ENCODE data around the gene TBC1D22A. TPM values are rescaled to one million over a fixed set of nuclear protein-coding genes. Genes with fewer than 3 reads are reported as not detected.

The TBC1D22A gene, protein sequence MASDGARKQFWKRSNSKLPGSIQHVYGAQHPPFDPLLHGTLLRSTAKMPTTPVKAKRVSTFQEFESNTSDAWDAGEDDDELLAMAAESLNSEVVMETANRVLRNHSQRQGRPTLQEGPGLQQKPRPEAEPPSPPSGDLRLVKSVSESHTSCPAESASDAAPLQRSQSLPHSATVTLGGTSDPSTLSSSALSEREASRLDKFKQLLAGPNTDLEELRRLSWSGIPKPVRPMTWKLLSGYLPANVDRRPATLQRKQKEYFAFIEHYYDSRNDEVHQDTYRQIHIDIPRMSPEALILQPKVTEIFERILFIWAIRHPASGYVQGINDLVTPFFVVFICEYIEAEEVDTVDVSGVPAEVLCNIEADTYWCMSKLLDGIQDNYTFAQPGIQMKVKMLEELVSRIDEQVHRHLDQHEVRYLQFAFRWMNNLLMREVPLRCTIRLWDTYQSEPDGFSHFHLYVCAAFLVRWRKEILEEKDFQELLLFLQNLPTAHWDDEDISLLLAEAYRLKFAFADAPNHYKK
- polyA plus RNA-seq (2011; rRNA removed) (19.8 and 21.6 TPM in 2 replicates), polyA minus RNA-seq (2011; rRNA and poly(A)+ RNA removed) (17.1 and 19.6 TPM in 2 replicates)

DNA sequence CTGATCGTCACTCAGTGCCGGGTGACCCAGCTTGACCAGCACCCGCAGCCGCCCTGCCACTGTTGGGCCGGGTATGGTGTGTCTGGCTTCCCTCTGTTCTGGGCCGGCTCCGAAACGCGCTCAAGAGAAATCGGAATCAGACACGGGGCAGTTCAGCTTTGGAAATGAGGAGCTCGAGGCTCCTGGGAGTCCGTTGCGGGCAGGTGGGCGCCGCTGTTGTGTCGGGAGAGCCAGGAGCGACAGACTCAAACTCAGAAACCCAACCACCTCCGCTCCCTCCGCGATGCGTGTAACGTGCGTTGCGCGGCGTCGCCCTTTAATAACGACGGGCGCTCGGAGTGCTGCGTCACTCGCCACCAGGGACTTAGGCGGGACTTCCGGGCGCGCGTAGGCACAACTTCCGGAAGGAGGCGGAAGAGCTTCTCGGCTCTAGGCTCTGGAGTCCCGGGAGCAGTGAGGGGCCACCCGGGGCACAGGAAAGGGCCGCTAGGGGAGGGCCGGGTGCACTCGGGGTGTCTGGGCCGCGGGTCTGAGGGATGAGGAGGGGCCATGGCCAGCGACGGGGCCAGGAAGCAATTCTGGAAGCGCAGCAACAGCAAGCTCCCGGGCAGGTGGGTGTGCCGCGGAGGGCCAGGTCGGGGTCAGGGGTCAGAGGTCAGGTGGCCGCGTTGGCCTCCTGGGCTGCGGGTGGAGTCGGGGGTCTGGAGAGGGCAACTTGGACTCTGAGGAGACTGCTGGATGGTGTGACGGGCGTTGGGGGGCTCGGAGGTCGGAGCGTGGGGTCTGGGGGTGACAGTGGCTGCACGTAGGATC lies at the start of gene TBC1D22A:
Gene TBC1D22A, plus strand, starts transcription at position 413 of the 813 bp plus-strand sequence. Its CDS starts 137 bp downstream, at position 550.
- POLR2A ChIA-PET = interaction anchor here (0.6 to 1.5 kb wide), 8 partner anchors 8 to 68 kb away, joined by 3 to 10 read pairs (median 8); no protein-coding TSS in a partner anchor
- CTCF ChIA-PET = interaction anchor here (0.8 to 1.1 kb wide), 2 partner anchors 23 to 37 kb away, joined by 3 read pairs; no protein-coding TSS in a partner anchor
- H3K4me3 ChIP-seq (ENCODE audit: low read depth, low read length) = peak within 1 kb of the TSS; percentile 100
- peak; percentile 80 for DNase-seq (ENCODE audit: low read depth, low spot score)
- H3K27ac ChIP-seq (ENCODE audit: low read depth, low read length) = peak within 1 kb of the TSS; percentile 81
- peaks cover 3% of the 10 kb centered on the region; the same call in 1 of the 2 replicates for H3K9me3 ChIP-seq (ENCODE audit: control insufficient read depth, insufficient read depth, low read length)
- H3K27me3 ChIP-seq (ENCODE audit: control insufficient read depth, insufficient read depth, low read length) = no peaks in the 10 kb centered on the region
- TF ChIP-seq, protein P1, sequence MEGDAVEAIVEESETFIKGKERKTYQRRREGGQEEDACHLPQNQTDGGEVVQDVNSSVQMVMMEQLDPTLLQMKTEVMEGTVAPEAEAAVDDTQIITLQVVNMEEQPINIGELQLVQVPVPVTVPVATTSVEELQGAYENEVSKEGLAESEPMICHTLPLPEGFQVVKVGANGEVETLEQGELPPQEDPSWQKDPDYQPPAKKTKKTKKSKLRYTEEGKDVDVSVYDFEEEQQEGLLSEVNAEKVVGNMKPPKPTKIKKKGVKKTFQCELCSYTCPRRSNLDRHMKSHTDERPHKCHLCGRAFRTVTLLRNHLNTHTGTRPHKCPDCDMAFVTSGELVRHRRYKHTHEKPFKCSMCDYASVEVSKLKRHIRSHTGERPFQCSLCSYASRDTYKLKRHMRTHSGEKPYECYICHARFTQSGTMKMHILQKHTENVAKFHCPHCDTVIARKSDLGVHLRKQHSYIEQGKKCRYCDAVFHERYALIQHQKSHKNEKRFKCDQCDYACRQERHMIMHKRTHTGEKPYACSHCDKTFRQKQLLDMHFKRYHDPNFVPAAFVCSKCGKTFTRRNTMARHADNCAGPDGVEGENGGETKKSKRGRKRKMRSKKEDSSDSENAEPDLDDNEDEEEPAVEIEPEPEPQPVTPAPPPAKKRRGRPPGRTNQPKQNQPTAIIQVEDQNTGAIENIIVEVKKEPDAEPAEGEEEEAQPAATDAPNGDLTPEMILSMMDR (IDR thresholded peaks at IDR 0.05; ENCODE audit: low read depth, low read length) = no peak

DNA sequence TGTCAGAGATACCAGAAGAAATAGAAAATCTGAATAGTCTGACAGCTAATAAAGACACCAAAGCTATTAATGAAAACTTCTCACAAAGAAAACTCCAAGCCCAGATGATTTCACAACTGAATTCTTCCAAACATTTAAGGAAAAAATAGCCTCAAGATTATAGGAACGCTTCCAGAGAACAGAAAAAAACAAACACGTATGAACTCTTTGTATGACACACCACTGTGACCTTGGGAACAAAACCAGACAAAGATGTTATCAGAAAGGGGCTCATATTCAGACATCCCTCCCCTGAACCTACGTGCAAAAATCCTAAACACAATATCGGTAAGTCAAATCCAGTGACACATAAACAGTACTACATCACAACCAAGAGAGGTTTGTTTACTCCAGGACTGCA lies 47.9 kb upstream of the TBC1D22A start:
- CTCF ChIA-PET = interaction anchor here (0.7 kb wide), 1 partner anchor 151 kb away, joined by 5 read pairs; no protein-coding TSS in a partner anchor
- Histone ChIP-seq H3K4me3 (ENCODE audit: low read depth, low read length) (no peak overlapping the region), H3K27ac (ENCODE audit: low read depth, low read length) (no peak overlapping the region), H3K27me3 (ENCODE audit: control insufficient read depth, insufficient read depth, low read length) (no peaks in the 10 kb centered on the region), H3K9me3 (ENCODE audit: control insufficient read depth, insufficient read depth, low read length) (no peaks in the 10 kb centered on the region)
- POLR2A ChIA-PET = no interaction called here
- TF ChIP-seq, protein P1 (IDR thresholded peaks at IDR 0.05; ENCODE audit: low read depth, low read length) = no peak
- no peak for DNase-seq (ENCODE audit: low read depth, low spot score)

DNA sequence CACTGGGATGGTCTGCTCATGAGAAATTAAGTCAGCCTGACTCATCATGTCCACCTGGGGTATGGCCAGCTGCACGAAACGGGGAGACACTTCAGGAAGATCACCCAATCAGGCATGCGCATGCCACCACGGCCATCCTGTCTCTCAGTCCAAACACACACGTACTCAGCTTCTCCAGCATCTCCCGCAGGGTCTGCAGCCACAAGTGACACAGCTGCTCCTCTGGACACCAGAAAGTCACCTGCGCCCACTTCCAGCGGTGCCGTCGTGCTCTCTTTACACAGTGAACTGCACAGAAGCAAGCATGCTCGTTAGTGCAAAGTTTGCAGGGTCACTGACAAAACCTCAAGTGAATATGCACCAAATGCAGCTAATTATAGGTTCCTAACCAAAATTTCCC lies 42.5 kb upstream of the TBC1D22A start:
- Histone ChIP-seq H3K27me3 (ENCODE audit: control insufficient read depth, insufficient read depth, low read length) (no peaks in the 10 kb centered on the region), H3K9me3 (ENCODE audit: control insufficient read depth, insufficient read depth, low read length) (no peaks in the 10 kb centered on the region), H3K4me3 (ENCODE audit: low read depth, low read length) (no peak overlapping the region), H3K27ac (ENCODE audit: low read depth, low read length) (no peak overlapping the region)
- no peak for DNase-seq (ENCODE audit: low read depth, low spot score)
- POLR2A ChIA-PET = no interaction called here
- CTCF ChIA-PET = no interaction called here
- TF ChIP-seq, protein P1 (IDR thresholded peaks at IDR 0.05; ENCODE audit: low read depth, low read length) = no peak

DNA sequence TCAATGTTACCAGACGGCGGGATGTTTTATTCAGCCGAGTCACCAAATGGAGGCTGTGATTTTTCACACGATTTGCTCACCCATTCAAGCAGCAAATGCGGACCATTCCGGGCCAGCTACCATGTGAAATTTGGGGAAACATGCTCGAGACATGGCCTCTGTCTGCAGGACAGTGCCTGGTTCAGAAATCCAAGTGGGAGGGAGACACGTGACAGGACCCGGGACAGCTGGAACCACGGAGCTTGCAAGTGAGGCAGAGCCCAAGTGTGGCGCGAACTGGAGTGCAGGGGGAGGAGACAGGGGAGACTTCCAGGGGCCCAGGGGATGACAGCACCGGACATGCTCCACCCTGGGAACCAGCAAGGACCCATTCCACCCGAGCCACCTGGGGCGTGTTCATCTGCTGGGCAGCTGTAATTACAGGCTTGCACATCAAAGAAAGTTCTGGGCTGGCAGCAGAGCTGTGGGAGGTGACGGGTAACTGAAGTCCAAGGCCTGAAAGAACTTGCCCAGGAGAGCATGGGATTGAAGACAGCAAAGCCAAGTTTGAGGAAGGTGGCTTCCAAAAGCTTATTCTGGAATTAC lies 40.9 kb upstream of the TBC1D22A start:
- TF ChIP-seq, protein P1 (IDR thresholded peaks at IDR 0.05; ENCODE audit: low read depth, low read length) = no peak

More for the DNA sequence above, 40.9 kb upstream of the TBC1D22A start:
- POLR2A ChIA-PET = interaction anchor here (1.2 kb wide), 1 partner anchor 41 kb away, joined by 8 read pairs; the partner anchor contains the start of gene TBC1D22A
- Histone ChIP-seq H3K27ac (ENCODE audit: low read depth, low read length) (no peak overlapping the region), H3K9me3 (ENCODE audit: control insufficient read depth, insufficient read depth, low read length) (no peaks in the 10 kb centered on the region; the same call in 1 of the 2 replicates), H3K27me3 (ENCODE audit: control insufficient read depth, insufficient read depth, low read length) (no peaks in the 10 kb centered on the region), H3K4me3 (ENCODE audit: low read depth, low read length) (no peak overlapping the region)
- CTCF ChIA-PET = no interaction called here
- DNase-seq (ENCODE audit: low read depth, low spot score) = no peak

Measured in AG04450 (cell line).